OCI-LY7 (cell line): ENCODE results near the gene IGSF1. TPM values are rescaled to one million over a fixed set of nuclear protein-coding genes. Genes with fewer than 3 reads are reported as not detected.

Experiments
- Bru-seq: library from RNA; stranded (reverse); fragments of 400-500 nt; gene quantifications from one replicate; lab custom pipeline; 2021; lab: Mats Ljungman, UMichigan
- BruChase-seq, 2 experiments: library from RNA; stranded (reverse); fragments of 400-500 nt; gene quantifications; one replicate each; lab custom pipeline; 2021; lab: Mats Ljungman, UMichigan
- BruUV-seq: library from RNA; stranded (reverse); fragments of 400-500 nt; replicated peaks from 2 replicates; lab custom pipeline; 2021; lab: Mats Ljungman, UMichigan
- CTCF ChIA-PET: fragments of 300-600 bp; sonication (Branson Sonifier 250); formaldehyde crosslinking; loops from one replicate; lab custom pipeline; 2022; ENCODE audit warnings: antibody characterized with exemption; ENCODE audit not compliant: unreplicated experiment; lab: Charles Lee
- POLR2A ChIA-PET: fragments of 300-600 bp; sonication (Branson Sonifier 250); formaldehyde crosslinking; loops from one replicate; lab custom pipeline; 2022; ENCODE audit warnings: antibody characterized with exemption; lab: Charles Lee
- DNase-seq: peaks from one replicate; pipeline ENCODE4 v3.0.0-alpha.2; 2015; ENCODE audit warnings: low spot score
- H2AFZ ChIP-seq: fragments of 200-600 bp; sonication (generic), shearing (Covaris generic); 2 replicates; pipeline ENCODE4 v1.6.1; 2014; ENCODE audit warnings: mild to moderate bottlenecking, antibody characterized with exemption, low read length, moderate library complexity
- H3K27ac ChIP-seq: fragments of 200-600 bp; sonication (generic); 2 replicates; pipeline ENCODE4 v1.5.1; 2014; ENCODE audit warnings: mixed run types, low read depth, mild to moderate bottlenecking, moderate library complexity, low read length, inconsistent platforms; ENCODE audit not compliant: poor library complexity, severe bottlenecking
- H3K36me3 ChIP-seq: fragments of 200-600 bp; sonication (generic); 2 replicates; pipeline ENCODE4 v1.6.1; 2014; ENCODE audit warnings: mild to moderate bottlenecking, antibody characterized with exemption, low read length, moderate library complexity, mixed read lengths; ENCODE audit not compliant: insufficient read depth
- H3K4me1 ChIP-seq: fragments of 200-600 bp; sonication (generic); 2 replicates; pipeline ENCODE4 v1.5.1; 2014; ENCODE audit warnings: mild to moderate bottlenecking, low read length; ENCODE audit not compliant: insufficient read depth, poor library complexity, severe bottlenecking
- H3K4me2 ChIP-seq: fragments of 200-600 bp; sonication (generic); 2 replicates; pipeline ENCODE4 v1.6.1; 2014; ENCODE audit warnings: mild to moderate bottlenecking, low read length
- H3K4me3 ChIP-seq: fragments of 200-600 bp; sonication (generic); 2 replicates; pipeline ENCODE4 v1.5.1; 2014; ENCODE audit warnings: mild to moderate bottlenecking, low read depth, low read length; ENCODE audit not compliant: poor library complexity, severe bottlenecking
- H3K79me2 ChIP-seq: fragments of 200-600 bp; sonication (generic); 2 replicates; pipeline ENCODE4 v1.6.1; 2016; ENCODE audit warnings: low read depth, mild to moderate bottlenecking, low read length, moderate library complexity, mixed read lengths; ENCODE audit not compliant: insufficient read depth
- H3K9me2 ChIP-seq: fragments of 200-600 bp; sonication (generic); 2 replicates; pipeline ENCODE4 v1.6.1; 2016; ENCODE audit warnings: mild to moderate bottlenecking, low read length, mixed read lengths; ENCODE audit not compliant: insufficient read depth
- H3K9me3 ChIP-seq: fragments of 200-600 bp; sonication (generic); 2 replicates; pipeline ENCODE4 v1.6.1; 2014; ENCODE audit warnings: mild to moderate bottlenecking, mixed run types, low read length, mixed read lengths
- H4K20me1 ChIP-seq: fragments of 200-600 bp; sonication (generic); 2 replicates; pipeline ENCODE4 v1.6.1; 2014; ENCODE audit warnings: mild to moderate bottlenecking, antibody characterized with exemption, low read length, moderate library complexity, mixed read lengths; ENCODE audit not compliant: insufficient read depth
- CTCF ChIP-seq: fragments of 200-600 bp; sonication (generic); conservative IDR thresholded peaks from 2 replicates; pipeline ENCODE4 v1.5.1; 2014; ENCODE audit warnings: mild to moderate bottlenecking, antibody characterized with exemption, low read length, moderate library complexity, mixed read lengths
- EZH2phosphoT487 ChIP-seq: fragments of 200-600 bp; sonication (generic); IDR thresholded peaks from 2 replicates; pipeline ENCODE4 v1.6.1; 2018; ENCODE audit warnings: low read depth, borderline replicate concordance, mild to moderate bottlenecking, mixed run types, antibody characterized with exemption, low read length, moderate library complexity, mixed read lengths
- intact Hi-C: fragments of 100-400 bp; cut with micrococcal nuclease; formaldehyde crosslinking; loops from one replicate; pipeline ENCODE4 v1.10.0; 2022; ENCODE audit not compliant: unreplicated experiment
- long read RNA-seq: library from polyadenylated mRNA; stranded (forward); transcript quantifications from one replicate; pipeline ENCODE4 v2.0.0, GENCODE V29; 2022
- total RNA-seq, 2 experiments: library from RNA; depleted of rRNA in 1 of 2; stranded (reverse); fragments of >200 nt in 1 of 2; shearing (Covaris generic) in 1 of 2; gene quantifications; 2 replicates each; pipeline ENCODE4 v1.2.3, GENCODE V29; 2014 to 2022

Gene IGSF1
- total RNA-seq (2014; rRNA removed; shearing (Covaris generic)): not detected in 2 replicates
- not detected in 2 replicates for total RNA-seq (2022)
- Bru-seq, nascent RNA: percentile 5 among the genes with signal in this experiment
- BruChase-seq, experiment 1, labeled RNA remaining after a 6-hour chase: percentile 3 among the genes with signal in this experiment
- BruChase-seq, experiment 2, labeled RNA remaining after a 2-hour chase: percentile 7 among the genes with signal in this experiment
- long read RNA-seq: 0 reads

- DNase-seq: no peak
Observed at GRCh38 chrX:131288738-131289511, at the start of gene IGSF1. IGSF1 (minus strand) TSS chrX:131289306; CDS start chrX:131286674, 2,632 bp downstream.

GRCh38 chrX:131332331-131332730, 43.2 kb upstream of the IGSF1 start:
- Histone ChIP-seq H3K9me3 (no peaks in the 10 kb centered on the region), H2AFZ (no peak overlapping the region), H3K9me2 (no peaks in the 10 kb centered on the region), H3K4me1 (no peaks in the 10 kb centered on the region), H3K36me3 (no peaks in the 10 kb centered on the region), H4K20me1 (no peaks in the 10 kb centered on the region), H3K4me2 (no peak overlapping the region), H3K4me3 (no peak overlapping the region), H3K27ac (no peak overlapping the region), H3K79me2 (no peaks in the 10 kb centered on the region)
- ChIA-PET POLR2A (no interaction called here), CTCF (no interaction called here)
- BruUV-seq: no TSS peak
- intact Hi-C loops: no loop called here
- no peak for DNase-seq
- TF ChIP-seq EZH2phosphoT487: no peak
- no peak for TF ChIP-seq CTCF

More at GRCh38 chrX:131288738-131289511, at the start of gene IGSF1:
- POLR2A ChIA-PET: no interaction called here
- intact Hi-C loops: no loop called here
- CTCF ChIA-PET: no interaction called here
- no peaks in the 10 kb centered on the region for H3K4me1 ChIP-seq
- H4K20me1 ChIP-seq: no peaks in the 10 kb centered on the region
- H3K9me2 ChIP-seq: no peaks in the 10 kb centered on the region
- H3K79me2 ChIP-seq: no peaks in the 10 kb centered on the region
- no peak within 1 kb of the TSS for H3K4me2 ChIP-seq
- H3K27ac ChIP-seq: no peak within 1 kb of the TSS
- BruUV-seq: no TSS peak
- no peaks in the 10 kb centered on the region for H3K36me3 ChIP-seq
- H2AFZ ChIP-seq: no peak within 1 kb of the TSS
- H3K9me3 ChIP-seq: no peaks in the 10 kb centered on the region
- H3K4me3 ChIP-seq: no peak within 1 kb of the TSS
- TF ChIP-seq EZH2phosphoT487: no peak
- no peak for TF ChIP-seq CTCF

GRCh38 chrX:131331152-131331551, 42.0 kb upstream of the IGSF1 start:
- intact Hi-C loops: no loop called here
- Histone ChIP-seq H3K4me2 (no peak overlapping the region), H3K79me2 (no peaks in the 10 kb centered on the region), H3K36me3 (no peaks in the 10 kb centered on the region), H4K20me1 (no peaks in the 10 kb centered on the region), H3K4me3 (no peak overlapping the region), H3K27ac (no peak overlapping the region), H3K4me1 (no peaks in the 10 kb centered on the region), H3K9me2 (no peaks in the 10 kb centered on the region), H2AFZ (no peak overlapping the region), H3K9me3 (no peaks in the 10 kb centered on the region)
- no peak for TF ChIP-seq EZH2phosphoT487
- TF ChIP-seq CTCF: no peak
- no peak for DNase-seq
- POLR2A ChIA-PET: no interaction called here
- BruUV-seq: no TSS peak
- CTCF ChIA-PET: no interaction called here
